ENCODE measurements around the gene PLCB1. TPM values are rescaled to one million over a fixed set of nuclear protein-coding genes. Genes with fewer than 3 reads are reported as not detected.

The PLCB1 gene
- total and polyA plus RNA-seq, 2 experiments from 2014 or later, result 6.7 to 20.5 TPM

GRCh38 chr20:8932192-8933165, 800.4 kb downstream of the PLCB1 start:
- Histone ChIP-seq H3K9me2 (replicated peaks; ENCODE audit: insufficient read depth) (no peaks in the 10 kb centered on the region), H3K27me3 (no peaks in the 10 kb centered on the region), H3K4me2 (no peak overlapping the region), H3K79me2 (no peaks in the 10 kb centered on the region), H3K9me3 (ENCODE audit: low read depth) (no peaks in the 10 kb centered on the region), H3K4me1 (ENCODE audit: insufficient read depth) (no peaks in the 10 kb centered on the region), H2AFZ (no peak overlapping the region), H3K36me3 (replicated peaks; ENCODE audit: insufficient read depth, low read depth) (no peaks in the 10 kb centered on the region), H3K4me3 (no peak overlapping the region), H3K27ac (no peak overlapping the region), H4K20me1 (ENCODE audit: insufficient read depth, poor library complexity, severe bottlenecking) (no peaks in the 10 kb centered on the region)
- WGBS (ENCODE audit: low lambda C conversion rate, missing lambda C conversion rate), result 80% methylated on average over 3 of the region's 3 CpGs
- DNase-seq (ENCODE audit: low spot score), result no peak
- TF ChIP-seq EZH2phosphoT487 (IDR thresholded peaks at IDR 0.05; ENCODE audit: low read depth, severe bottlenecking, unreplicated experiment) (no peak), CTCF (IDR thresholded peaks at IDR 0.05; ENCODE audit: poor library complexity) (no peak), EZH2 (IDR thresholded peaks at IDR 0.05; ENCODE audit: borderline replicate concordance) (no peak)

GRCh38 chr20:8933381-8933807, 801.3 kb downstream of the PLCB1 start:
- no peak overlapping the region for H3K4me3 ChIP-seq
- no peak for DNase-seq (ENCODE audit: low spot score)
- H3K27me3 ChIP-seq, result no peaks in the 10 kb centered on the region
- H3K4me1 ChIP-seq (ENCODE audit: insufficient read depth), result no peaks in the 10 kb centered on the region
- H3K27ac ChIP-seq, result no peak overlapping the region
- no peak for TF ChIP-seq EZH2phosphoT487 (IDR thresholded peaks at IDR 0.05; ENCODE audit: low read depth, severe bottlenecking, unreplicated experiment)
- no peak overlapping the region for H2AFZ ChIP-seq
- H3K9me3 ChIP-seq (ENCODE audit: low read depth), result no peaks in the 10 kb centered on the region
- H3K36me3 ChIP-seq (replicated peaks; ENCODE audit: insufficient read depth, low read depth), result no peaks in the 10 kb centered on the region
- H3K79me2 ChIP-seq, result no peaks in the 10 kb centered on the region
- H3K4me2 ChIP-seq, result no peak overlapping the region
- WGBS (ENCODE audit: low lambda C conversion rate, missing lambda C conversion rate), result 47% methylated on average over 1 of the region's 1 CpG
- no peaks in the 10 kb centered on the region for H4K20me1 ChIP-seq (ENCODE audit: insufficient read depth, poor library complexity, severe bottlenecking)
- H3K9me2 ChIP-seq (replicated peaks; ENCODE audit: insufficient read depth), result no peaks in the 10 kb centered on the region

- TF ChIP-seq CTCF (IDR thresholded peaks at IDR 0.05; ENCODE audit: poor library complexity) (no peak), EZH2phosphoT487 (IDR thresholded peaks at IDR 0.05; ENCODE audit: low read depth, severe bottlenecking, unreplicated experiment) (no peak), EZH2 (IDR thresholded peaks at IDR 0.05; ENCODE audit: borderline replicate concordance) (no peak)
- 74% methylated on average over 4 of the region's 4 CpGs for WGBS (ENCODE audit: low lambda C conversion rate, missing lambda C conversion rate)
Measured at GRCh38 chr20:8934362-8934761, 802.3 kb downstream of the PLCB1 start.

More at GRCh38 chr20:8934362-8934761, 802.3 kb downstream of the PLCB1 start:
- Histone ChIP-seq H2AFZ (no peak overlapping the region), H4K20me1 (ENCODE audit: insufficient read depth, poor library complexity, severe bottlenecking) (no peaks in the 10 kb centered on the region), H3K27ac (no peak overlapping the region), H3K4me1 (ENCODE audit: insufficient read depth) (no peaks in the 10 kb centered on the region), H3K4me2 (no peak overlapping the region), H3K79me2 (no peaks in the 10 kb centered on the region), H3K9me2 (replicated peaks; ENCODE audit: insufficient read depth) (no peaks in the 10 kb centered on the region), H3K9me3 (ENCODE audit: low read depth) (no peaks in the 10 kb centered on the region), H3K36me3 (replicated peaks; ENCODE audit: insufficient read depth, low read depth) (no peaks in the 10 kb centered on the region), H3K4me3 (no peak overlapping the region), H3K27me3 (no peaks in the 10 kb centered on the region)
- DNase-seq (ENCODE audit: low spot score), result no peak

Small RNA genes within 50 kb of the gene (small RNA-seq; reads per million reads assigned to genes)
- not detected for gene AL445567.1
- gene RNU105B, result not detected

Other genes with a start within 250 kb of the PLCB1 start
- 0.72 and 2.7 TPM in 2 replicates for gene HAO1, start 191.8 kb upstream of the PLCB1 start, total RNA-seq
- gene HAO1, start 191.8 kb upstream of the PLCB1 start, polyA plus RNA-seq, result 1.0 and 1.7 TPM in 2 replicates
- 25.7 and 27.5 TPM in 2 replicates for gene TMX4, start 112.5 kb upstream of the PLCB1 start, total RNA-seq
- 50.5 and 55.2 TPM in 2 replicates for gene TMX4, start 112.5 kb upstream of the PLCB1 start, polyA plus RNA-seq

All from hepatocyte (in vitro differentiated cells).